Activated CD8-positive, alpha-beta memory T cell treated with anti-CD3 and anti-CD28 coated beads for 48 hours (primary cell): ENCODE data around the gene CRAT.

Source experiments
- DNase-seq, 3 experiments: peaks; one replicate each; pipeline ENCODE4 v3.0.0-alpha.2; 2020; ENCODE audit warnings: low read depth in 2 of 3, low spot score in 2 of 3

CRAT gene

DNA sequence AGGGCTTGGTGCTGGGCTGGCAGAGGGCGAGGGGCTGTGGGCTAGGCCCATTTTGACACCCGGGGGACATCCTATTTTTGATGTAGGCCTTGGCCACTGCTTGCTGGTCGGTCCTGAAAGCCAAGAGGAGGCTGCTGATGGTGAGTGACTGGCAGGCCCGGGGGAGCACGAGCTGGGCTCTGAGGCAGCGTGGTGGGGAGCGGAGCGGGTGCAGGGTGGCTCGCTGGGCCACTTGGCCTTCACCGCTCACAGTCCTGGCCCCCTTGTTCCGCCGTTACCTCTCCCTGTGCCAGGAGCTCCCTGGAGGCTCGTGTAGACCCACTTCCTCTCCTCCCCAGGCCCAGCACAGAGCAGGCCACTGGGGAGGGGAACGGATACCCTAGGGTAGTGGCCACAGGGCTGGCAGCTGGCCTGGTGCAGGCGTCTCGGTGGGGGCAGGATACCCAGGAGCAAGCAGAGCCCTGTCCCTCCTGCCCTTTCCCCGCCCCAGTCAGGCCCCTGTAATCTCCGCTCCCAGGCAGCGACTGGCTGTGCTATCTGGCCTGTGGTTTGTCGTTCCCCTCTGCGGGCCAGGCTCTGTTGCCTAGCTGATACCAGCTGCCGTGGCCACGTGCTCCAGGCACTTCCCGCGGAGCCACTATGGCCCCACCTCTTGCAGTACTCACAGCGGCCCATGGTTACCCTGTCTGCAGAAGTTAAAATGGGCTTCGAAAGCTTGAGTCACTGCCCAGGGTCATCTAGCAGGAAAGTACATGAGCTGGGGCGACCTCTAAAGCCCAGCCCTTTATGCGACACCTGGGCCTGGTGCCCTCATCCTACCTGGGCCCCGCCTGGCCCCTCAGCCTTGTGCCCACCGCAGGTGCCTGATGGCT, 41.4 kb downstream of the CRAT start:
- DNase-seq: peak in 2 of 3 experiments; percentile 30 to 49

GRCh38 chr9:129068110-129068509, 42.5 kb downstream of the CRAT start:
- DNase-seq: no peak

- no peak for DNase-seq
Measured at GRCh38 chr9:129064499-129064908, 46.1 kb downstream of the CRAT start.

DNA sequence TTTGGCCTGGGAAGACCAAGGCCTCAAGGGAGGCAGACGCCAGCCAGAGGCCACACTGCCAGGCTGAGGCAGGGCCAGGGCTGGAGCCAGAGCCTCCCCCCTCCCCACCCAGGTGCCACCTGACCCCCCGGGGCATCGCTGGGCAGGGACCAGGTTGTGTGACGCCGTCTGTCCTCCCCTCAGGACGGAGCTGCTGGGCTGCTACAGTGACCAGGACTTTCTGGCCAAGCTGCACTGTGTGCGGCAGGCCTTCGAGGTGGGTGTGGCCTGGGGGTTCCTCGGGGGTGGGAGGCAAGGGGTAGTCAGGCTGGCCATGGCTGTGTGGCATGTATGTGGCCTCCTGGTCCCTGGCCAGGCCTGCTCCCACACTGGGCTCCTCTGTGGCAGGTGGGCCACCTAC, 47.5 kb downstream of the CRAT start:
- DNase-seq: no peak

DNA sequence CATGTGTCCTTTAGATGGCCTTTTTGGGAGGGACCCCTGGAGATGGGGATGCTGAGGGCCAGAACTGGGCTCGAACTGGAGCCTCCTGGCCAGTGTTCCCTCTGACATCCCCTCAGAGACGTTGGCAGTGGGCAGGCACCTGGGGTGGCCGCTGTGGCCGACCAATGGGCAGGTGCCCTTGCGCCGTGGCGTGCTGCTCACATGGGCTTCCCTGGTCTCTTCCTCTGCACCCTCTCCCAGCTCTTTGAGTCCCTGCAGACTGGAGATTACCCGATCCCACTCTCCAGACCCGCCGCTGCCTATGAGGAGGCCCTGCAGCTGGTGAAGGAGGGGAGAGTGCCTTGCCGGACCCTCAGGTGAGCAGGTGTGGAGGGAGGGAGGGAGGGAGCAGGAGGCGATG, 49.6 kb downstream of the CRAT start:
- DNase-seq: no peak

DNA sequence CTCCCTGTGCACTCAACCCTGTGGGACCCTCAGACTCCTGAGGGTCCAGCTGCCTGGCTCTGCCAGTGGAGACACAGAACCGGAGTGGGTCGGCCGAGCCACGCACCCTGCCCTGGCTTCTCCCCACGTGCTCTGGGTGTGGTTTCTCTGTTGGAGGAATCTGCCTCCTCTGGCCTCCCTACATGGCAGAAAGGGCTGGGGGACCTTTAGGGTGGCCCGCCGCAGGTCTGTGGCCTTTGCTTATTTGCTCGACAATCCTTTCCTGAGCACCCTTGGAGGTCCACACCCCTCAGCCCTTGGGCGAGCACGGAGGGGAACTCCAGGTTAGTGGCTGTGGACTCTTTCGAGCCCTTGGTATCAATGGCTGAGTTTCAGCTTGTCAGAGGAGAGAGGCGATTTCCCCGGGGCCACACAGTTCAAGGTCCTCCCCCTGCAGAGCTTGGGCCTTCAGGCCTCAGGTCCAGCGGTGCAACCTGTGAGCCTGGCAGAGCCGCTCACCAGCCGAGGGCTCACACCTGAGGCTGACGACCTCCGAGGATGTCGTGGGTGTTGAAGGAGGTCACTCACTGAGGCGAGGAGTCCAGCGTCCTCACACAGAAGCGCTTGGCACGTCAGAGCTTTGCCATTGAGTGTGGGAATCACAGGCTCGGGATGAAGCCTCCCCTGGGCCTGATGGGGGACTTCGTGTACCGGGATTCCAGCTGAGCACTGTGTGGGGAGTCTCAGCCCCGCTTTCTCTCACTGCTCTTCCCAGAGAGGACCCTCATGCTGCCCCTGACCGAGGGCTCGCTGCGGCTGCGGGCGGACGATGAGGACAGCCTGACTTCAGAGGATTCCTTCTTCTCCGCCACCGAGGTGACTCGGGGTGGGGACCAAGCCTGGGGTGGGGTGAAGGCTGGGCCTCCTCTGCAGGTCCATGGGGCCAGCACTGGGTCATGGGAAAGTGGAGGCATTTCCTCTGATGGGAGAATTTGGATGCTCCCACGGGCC, 50.5 kb downstream of the CRAT start:
- DNase-seq: no peak

- DNase-seq: no peak
Measured at GRCh38 chr9:129058965-129059795, 51.4 kb downstream of the CRAT start.

- DNase-seq: no peak
Measured at GRCh38 chr9:129054163-129054851, 56.3 kb downstream of the CRAT start.

- no peak for DNase-seq
Measured at GRCh38 chr9:129053020-129053419, 57.6 kb downstream of the CRAT start.

DNA sequence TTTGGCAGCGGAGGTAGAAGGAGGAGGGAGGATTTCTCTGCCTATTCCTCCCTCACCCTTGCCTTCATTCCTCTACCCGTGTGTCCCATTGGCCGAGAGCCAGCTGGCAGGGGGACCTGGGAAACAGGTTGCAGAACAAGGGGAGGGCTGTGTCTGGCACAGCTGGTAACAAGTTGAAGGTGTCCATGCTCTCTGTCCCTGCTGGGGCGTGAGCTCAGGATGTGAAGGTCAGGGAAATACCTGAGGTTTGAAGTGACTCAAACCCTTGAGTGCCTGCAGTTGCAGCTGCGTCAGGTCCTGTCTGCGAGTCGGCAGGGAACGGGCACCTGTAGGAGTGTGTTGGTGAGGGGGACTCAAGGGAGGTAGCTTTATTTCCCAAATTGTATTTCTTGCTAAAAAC, 58.0 kb downstream of the CRAT start:
- no peak for DNase-seq
